Measurements from ENCODE around the gene CNPPD1. TPM values are rescaled to one million over a fixed set of nuclear protein-coding genes. Genes with fewer than 3 reads are reported as not detected.

Gene CNPPD1
- total RNA-seq, 6 experiments from 2014 or later = 37.9 to 46.2 (median 42.2) TPM

DNA sequence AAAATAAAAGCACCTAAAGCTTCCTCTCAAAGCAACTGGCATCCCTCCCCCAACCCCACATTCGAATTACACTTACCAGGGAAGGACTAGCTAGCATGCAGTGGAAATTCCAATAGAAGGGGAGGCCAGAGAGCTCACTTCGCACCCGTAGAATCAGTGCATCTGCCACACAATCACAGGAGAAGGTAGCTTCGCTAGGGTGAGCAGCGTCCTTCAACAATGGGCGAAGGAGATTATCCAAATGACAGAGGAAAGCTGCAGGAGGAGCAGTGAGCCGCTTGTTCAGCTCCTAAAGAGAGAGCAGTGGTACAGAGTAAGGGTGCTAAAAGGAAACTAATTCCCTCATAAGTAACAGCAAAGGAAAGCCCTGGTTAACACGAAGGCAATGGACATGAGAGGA, 19.3 kb downstream of the CNPPD1 start:
- Mint-ChIP-seq H3K36me3 (ENCODE audit: low read depth) (peaks cover 5% of the 10 kb centered on the region; the same call in 1 of the 2 replicates), H3K4me3 (no peak overlapping the region), H3K27me3 (ENCODE audit: insufficient read depth) (no peaks in the 10 kb centered on the region; the same call in none of the 2 replicates), H3K4me1 (ENCODE audit: low read depth) (peaks cover 55% of the 10 kb centered on the region), H3K27ac (no peak overlapping the region), H3K9me3 (no peaks in the 10 kb centered on the region)
- TF ChIP-seq, protein P1, sequence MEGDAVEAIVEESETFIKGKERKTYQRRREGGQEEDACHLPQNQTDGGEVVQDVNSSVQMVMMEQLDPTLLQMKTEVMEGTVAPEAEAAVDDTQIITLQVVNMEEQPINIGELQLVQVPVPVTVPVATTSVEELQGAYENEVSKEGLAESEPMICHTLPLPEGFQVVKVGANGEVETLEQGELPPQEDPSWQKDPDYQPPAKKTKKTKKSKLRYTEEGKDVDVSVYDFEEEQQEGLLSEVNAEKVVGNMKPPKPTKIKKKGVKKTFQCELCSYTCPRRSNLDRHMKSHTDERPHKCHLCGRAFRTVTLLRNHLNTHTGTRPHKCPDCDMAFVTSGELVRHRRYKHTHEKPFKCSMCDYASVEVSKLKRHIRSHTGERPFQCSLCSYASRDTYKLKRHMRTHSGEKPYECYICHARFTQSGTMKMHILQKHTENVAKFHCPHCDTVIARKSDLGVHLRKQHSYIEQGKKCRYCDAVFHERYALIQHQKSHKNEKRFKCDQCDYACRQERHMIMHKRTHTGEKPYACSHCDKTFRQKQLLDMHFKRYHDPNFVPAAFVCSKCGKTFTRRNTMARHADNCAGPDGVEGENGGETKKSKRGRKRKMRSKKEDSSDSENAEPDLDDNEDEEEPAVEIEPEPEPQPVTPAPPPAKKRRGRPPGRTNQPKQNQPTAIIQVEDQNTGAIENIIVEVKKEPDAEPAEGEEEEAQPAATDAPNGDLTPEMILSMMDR (IDR thresholded peaks at IDR 0.05) = no peak
- no peak for DNase-seq

DNA sequence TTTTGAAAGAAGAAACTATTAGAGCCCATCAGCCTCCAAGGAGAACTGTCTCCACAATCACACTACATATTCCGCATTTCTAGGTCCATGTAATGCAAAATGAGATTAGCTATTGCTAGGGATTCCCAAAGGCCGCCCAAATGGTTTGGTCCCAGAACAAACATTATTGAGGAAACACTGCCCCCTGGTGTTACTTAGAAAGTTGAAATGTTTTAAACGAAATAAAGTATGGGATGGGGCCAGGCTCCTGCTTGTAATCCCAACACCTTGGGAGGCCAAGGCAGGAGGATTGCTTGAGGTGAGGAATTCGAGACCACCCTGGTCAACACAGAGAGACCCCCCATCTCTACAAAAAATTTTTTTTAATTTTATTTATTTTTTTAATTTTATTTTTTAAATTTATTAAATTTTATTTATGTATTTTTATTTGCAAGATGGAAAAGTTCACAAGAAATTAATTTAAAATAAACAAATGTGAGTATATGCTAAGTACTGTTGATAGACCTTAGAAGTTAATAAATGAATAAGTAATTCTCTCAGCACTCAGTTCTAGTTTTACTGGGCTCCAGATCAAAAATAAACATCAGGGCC, 21.6 kb downstream of the CNPPD1 start:
- no peaks in the 10 kb centered on the region; the same call in 1 of the 2 replicates for H3K27me3 Mint-ChIP-seq (ENCODE audit: insufficient read depth)

DNA sequence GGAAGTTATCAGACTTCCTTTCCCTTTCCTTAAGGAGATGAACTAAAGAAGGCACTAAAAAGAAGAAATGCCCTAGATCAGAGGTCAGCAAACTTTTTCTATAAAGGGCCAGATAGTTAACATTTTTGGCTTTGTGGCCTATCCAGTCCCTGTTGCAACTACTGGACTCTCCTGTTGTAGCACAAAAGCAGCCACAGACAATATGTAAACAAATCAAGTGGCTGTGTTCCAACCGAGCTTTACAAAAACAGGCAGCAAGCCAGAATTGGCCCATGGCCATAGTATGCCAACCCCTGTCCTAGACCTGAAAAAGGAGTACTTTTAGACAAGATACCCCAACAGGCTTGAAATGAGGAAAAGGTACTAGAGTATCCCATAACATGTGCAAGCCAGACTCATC, 27.1 kb downstream of the CNPPD1 start:
- no peak for DNase-seq
- Mint-ChIP-seq H3K9me3 (no peaks in the 10 kb centered on the region), H3K27me3 (ENCODE audit: insufficient read depth) (no peaks in the 10 kb centered on the region; the same call in 1 of the 2 replicates), H3K36me3 (ENCODE audit: low read depth) (peaks cover 20% of the 10 kb centered on the region), H3K4me1 (ENCODE audit: low read depth) (peaks cover 10% of the 10 kb centered on the region; the same call in 1 of the 2 replicates), H3K27ac (no peak overlapping the region), H3K4me3 (no peak overlapping the region)
- TF ChIP-seq, protein P1 (IDR thresholded peaks at IDR 0.05) = no peak

More for the DNA sequence above, 21.6 kb downstream of the CNPPD1 start:
- Mint-ChIP-seq H3K9me3 (no peaks in the 10 kb centered on the region), H3K27ac (no peak overlapping the region), H3K36me3 (ENCODE audit: low read depth) (peaks cover 5% of the 10 kb centered on the region; the same call in 1 of the 2 replicates), H3K4me3 (no peak overlapping the region), H3K4me1 (ENCODE audit: low read depth) (peaks cover 45% of the 10 kb centered on the region)
- TF ChIP-seq, protein P1 (IDR thresholded peaks at IDR 0.05) = peak; percentile 90
- peak; percentile 52 for DNase-seq

DNA sequence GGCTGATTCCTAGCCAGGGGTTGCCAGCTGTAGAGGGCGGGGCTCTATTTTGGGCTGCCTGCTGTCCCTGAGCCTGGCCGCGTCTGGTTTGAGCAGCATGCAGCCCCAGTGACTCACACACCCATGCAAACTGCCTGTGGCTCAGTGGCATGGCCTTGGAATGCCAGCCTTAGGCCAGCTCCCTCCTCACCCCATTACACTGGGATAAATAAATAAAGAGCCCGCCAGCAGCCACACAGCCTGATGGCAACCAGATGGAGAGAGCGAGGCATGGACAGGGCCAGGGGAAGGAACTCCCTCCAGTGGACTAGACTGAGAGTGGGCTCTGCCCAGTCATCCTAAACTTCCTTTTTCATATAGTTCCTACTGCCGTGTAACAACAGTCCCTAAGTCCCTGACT, 34.4 kb downstream of the CNPPD1 start:
- Mint-ChIP-seq H3K27ac (peak overlapping the region; percentile 69), H3K36me3 (ENCODE audit: low read depth) (peaks cover 24% of the 10 kb centered on the region), H3K9me3 (no peaks in the 10 kb centered on the region), H3K4me1 (ENCODE audit: low read depth) (peaks cover 24% of the 10 kb centered on the region), H3K4me3 (peak overlapping the region; percentile 19; the same call in 1 of the 2 replicates), H3K27me3 (ENCODE audit: insufficient read depth) (no peaks in the 10 kb centered on the region; the same call in none of the 2 replicates)
- DNase-seq = peak; percentile 90
- TF ChIP-seq, protein P1 (IDR thresholded peaks at IDR 0.05) = peak; percentile 68

DNA sequence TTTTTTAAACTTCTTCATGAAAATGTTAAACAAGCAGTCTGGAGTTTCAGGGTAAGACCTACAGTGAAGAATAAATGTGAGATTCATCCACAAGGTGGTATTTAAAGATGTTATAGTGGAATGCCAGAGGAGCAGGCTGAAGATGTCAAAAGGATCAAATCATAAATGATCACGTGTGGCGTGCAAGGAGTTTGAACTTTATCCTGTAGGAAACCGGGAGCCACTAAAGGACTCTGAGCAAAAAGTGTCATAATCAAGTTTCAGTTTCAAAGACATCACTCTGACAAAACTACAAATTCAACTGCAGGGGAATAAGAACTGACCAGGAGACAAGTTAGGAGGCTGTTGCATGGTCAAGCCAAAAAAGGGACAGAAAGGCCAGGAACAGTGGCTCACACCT, 36.0 kb downstream of the CNPPD1 start:
- TF ChIP-seq, protein P1 (IDR thresholded peaks at IDR 0.05) = no peak
- Mint-ChIP-seq H3K36me3 (ENCODE audit: low read depth) (peaks cover 13% of the 10 kb centered on the region), H3K4me3 (no peak overlapping the region), H3K27me3 (ENCODE audit: insufficient read depth) (no peaks in the 10 kb centered on the region; the same call in 1 of the 2 replicates), H3K9me3 (no peaks in the 10 kb centered on the region), H3K4me1 (ENCODE audit: low read depth) (peaks cover 24% of the 10 kb centered on the region), H3K27ac (no peak overlapping the region)
- no peak for DNase-seq
